Suprapubic skin (tissue), 4 donors: ENCODE results near the gene EPC1. TPM values are rescaled to one million over a fixed set of nuclear protein-coding genes. Genes with fewer than 3 reads are reported as not detected.

ENCODE experiments used
- DNase-seq, 2 donors: peaks; one replicate each; pipeline ENCODE4 v3.0.0-alpha.2; 2019; ENCODE audit warnings: low spot score in 2 of 2
- H3K27ac ChIP-seq: fragments of 200-600 bp; sonication (generic); one replicate; pipeline ENCODE4 v1.5.1; 2019
- H3K27me3 ChIP-seq: fragments of 200-600 bp; sonication (generic); one replicate; pipeline ENCODE4 v1.5.1; 2019
- H3K36me3 ChIP-seq: fragments of 200-600 bp; sonication (generic); one replicate; pipeline ENCODE4 v1.5.1; 2019
- H3K4me1 ChIP-seq: fragments of 200-600 bp; sonication (generic); one replicate; pipeline ENCODE4 v1.5.1; 2019
- H3K4me3 ChIP-seq: fragments of 200-600 bp; sonication (generic); one replicate; pipeline ENCODE4 v1.5.1; 2019; ENCODE audit warnings: mild to moderate bottlenecking
- H3K9me3 ChIP-seq: fragments of 200-600 bp; sonication (generic); one replicate; pipeline ENCODE4 v1.5.1; 2019
- CTCF ChIP-seq, 2 donors: fragments of 200-600 bp in 1 of 2; fragments of 450-650 bp in 1 of 2; sonication (generic) in 1 of 2; IDR thresholded peaks; one replicate each; pipeline ENCODE4 v1.5.1; 2016 to 2019; ENCODE audit warnings: antibody characterized with exemption in 2 of 2, mild to moderate bottlenecking in 1 of 2, moderate library complexity in 1 of 2
- EP300 ChIP-seq: sonication (generic); formaldehyde crosslinking; IDR thresholded peaks from one replicate; pipeline ENCODE4 v1.6.1; 2017; ENCODE audit warnings: antibody characterized with exemption
- POLR2A ChIP-seq, 2 donors: fragments of 450-650 bp; IDR thresholded peaks; one replicate each; pipeline ENCODE4 v1.6.1; 2017; ENCODE audit warnings: antibody characterized with exemption in 2 of 2, mild to moderate bottlenecking in 2 of 2, moderate library complexity in 2 of 2
- POLR2AphosphoS5 ChIP-seq, 3 donors: sonication (generic); formaldehyde crosslinking; IDR thresholded peaks; one replicate each; pipeline ENCODE4 v1.6.1; 2017; ENCODE audit warnings: antibody characterized with exemption in 3 of 3
- WGBS: methylation state at CpG from one replicate; pipeline ENCODE4 v1.1.5; 2018; 5-methylcytosine and 5-hydroxymethylcytosine counted together
- total RNA-seq, 4 donors: library from RNA; depleted of rRNA; stranded (reverse); fragments of >200 nt; gene quantifications; one replicate each; pipeline ENCODE4 v1.1.0, GENCODE V29; 2016

EPC1 gene
- total RNA-seq, 4 donors from 2014 or later: 29.6 to 55.4 (median 47.1) TPM

- H3K27me3 ChIP-seq: no peaks in the 10 kb centered on the region
- no peaks in the 10 kb centered on the region for H3K9me3 ChIP-seq
- H3K27ac ChIP-seq: no peak overlapping the region
- H3K4me3 ChIP-seq: no peak overlapping the region
- H3K36me3 ChIP-seq: no peaks in the 10 kb centered on the region
- no peaks in the 10 kb centered on the region for H3K4me1 ChIP-seq
- no peak for TF ChIP-seq POLR2AphosphoS5 (IDR thresholded peaks at IDR 0.05)
- TF ChIP-seq CTCF (IDR thresholded peaks at IDR 0.05): no peak
- TF ChIP-seq POLR2A (IDR thresholded peaks at IDR 0.05): no peak
- TF ChIP-seq EP300: no peak
- 84% methylated on average over 8 of the region's 8 CpGs for WGBS
- DNase-seq: no peak
These were observed 101.2 kb downstream of the EPC1 start for GRCh38 chr10:32245760-32246159.

GRCh38 chr10:32244421-32245207, 102.3 kb downstream of the EPC1 start:
- H3K4me3 ChIP-seq: no peak overlapping the region
- TF ChIP-seq CTCF (IDR thresholded peaks at IDR 0.05) (no peak), POLR2AphosphoS5 (IDR thresholded peaks at IDR 0.05) (no peak), EP300 (no peak), POLR2A (IDR thresholded peaks at IDR 0.05) (no peak)
- no peak overlapping the region for H3K27ac ChIP-seq
- H3K27me3 ChIP-seq: no peaks in the 10 kb centered on the region
- H3K9me3 ChIP-seq: no peaks in the 10 kb centered on the region
- H3K36me3 ChIP-seq: no peaks in the 10 kb centered on the region
- 94% methylated on average over 3 of the region's 3 CpGs for WGBS
- H3K4me1 ChIP-seq: no peaks in the 10 kb centered on the region
- DNase-seq: no peak

- no peaks in the 10 kb centered on the region for H3K4me1 ChIP-seq
- H3K27me3 ChIP-seq: no peaks in the 10 kb centered on the region
- WGBS: 89% methylated on average over 4 of the region's 4 CpGs
- DNase-seq: no peak
- no peaks in the 10 kb centered on the region for H3K36me3 ChIP-seq
- no peak overlapping the region for H3K27ac ChIP-seq
- TF ChIP-seq EP300 (no peak), POLR2A (IDR thresholded peaks at IDR 0.05) (no peak), POLR2AphosphoS5 (IDR thresholded peaks at IDR 0.05) (no peak), CTCF (IDR thresholded peaks at IDR 0.05) (no peak)
- no peaks in the 10 kb centered on the region for H3K9me3 ChIP-seq
- no peak overlapping the region for H3K4me3 ChIP-seq
These were observed 102.9 kb downstream of the EPC1 start for GRCh38 chr10:32244011-32244410.

- no peak for DNase-seq
- H3K9me3 ChIP-seq: no peaks in the 10 kb centered on the region
- H3K36me3 ChIP-seq: no peaks in the 10 kb centered on the region
- TF ChIP-seq POLR2AphosphoS5 (IDR thresholded peaks at IDR 0.05): no peak
- no peak for TF ChIP-seq EP300
- no peak for TF ChIP-seq CTCF (IDR thresholded peaks at IDR 0.05)
- TF ChIP-seq POLR2A (IDR thresholded peaks at IDR 0.05): no peak
- no peak overlapping the region for H3K27ac ChIP-seq
- no peak overlapping the region for H3K4me3 ChIP-seq
- H3K4me1 ChIP-seq: no peaks in the 10 kb centered on the region
- H3K27me3 ChIP-seq: no peaks in the 10 kb centered on the region
These were observed 105.0 kb downstream of the EPC1 start for GRCh38 chr10:32241946-32242345.

GRCh38 chr10:32240471-32240870, 106.5 kb downstream of the EPC1 start:
- Histone ChIP-seq H3K4me1 (no peaks in the 10 kb centered on the region), H3K27ac (no peak overlapping the region), H3K36me3 (no peaks in the 10 kb centered on the region), H3K9me3 (no peaks in the 10 kb centered on the region), H3K27me3 (no peaks in the 10 kb centered on the region), H3K4me3 (no peak overlapping the region)
- no peak for DNase-seq
- 76% methylated on average over 1 of the region's 1 CpG for WGBS
- TF ChIP-seq POLR2A (IDR thresholded peaks at IDR 0.05) (no peak), POLR2AphosphoS5 (IDR thresholded peaks at IDR 0.05) (no peak), CTCF (IDR thresholded peaks at IDR 0.05) (no peak), EP300 (no peak)
